Stimulated activated CD4-positive, alpha-beta T cell treated with anti-CD3 and anti-CD28 coated beads, Interleukin-1b, Interleukin-23, amount 100 ng/mL, for 4 hours (primary cell): ENCODE data around the gene ARL17B.
"Not testable (repeated sequence)": the region's sequence is repeated elsewhere in the genome, so short reads cannot be mapped to it uniquely, and the experiment has no call there.

Experiments used
- DNase-seq, 2 donors: peaks; one replicate each; pipeline ENCODE4 v3.0.0-alpha.2; 2020; ENCODE audit warnings: low read depth in 2 of 2

Gene ARL17B

GRCh38 chr17:46361755-46362154 lies at the start of gene ARL17B:
ARL17B (minus strand) TSS chr17:46361766; CDS start chr17:46358397, 3,369 bp downstream.
- peak; percentile 50 to 57 for DNase-seq

- not testable (repeated sequence) for DNase-seq
Measured at GRCh38 chr17:46409864-46410263, 48.3 kb upstream of the ARL17B start.

- not testable (repeated sequence) for DNase-seq
Measured at GRCh38 chr17:46407155-46407554, 45.6 kb upstream of the ARL17B start.

- not testable (repeated sequence) for DNase-seq
Measured at GRCh38 chr17:46401033-46401787, 39.6 kb upstream of the ARL17B start.

- not testable (repeated sequence) for DNase-seq
Measured at GRCh38 chr17:46400543-46400942, 39.0 kb upstream of the ARL17B start.

GRCh38 chr17:46399993-46400392 lies 38.4 kb upstream of the ARL17B start:
- DNase-seq, result not testable (repeated sequence)

GRCh38 chr17:46396292-46396691 lies 34.7 kb upstream of the ARL17B start:
- DNase-seq, result not testable (repeated sequence)

GRCh38 chr17:46393702-46394101 lies 32.1 kb upstream of the ARL17B start:
- DNase-seq, result not testable (repeated sequence)

- DNase-seq, result not testable (repeated sequence)
Measured at GRCh38 chr17:46385491-46385890, 23.9 kb upstream of the ARL17B start.

- DNase-seq, result not testable (repeated sequence)
Measured at GRCh38 chr17:46383118-46383517, 21.6 kb upstream of the ARL17B start.

GRCh38 chr17:46373418-46373817 lies 11.9 kb upstream of the ARL17B start:
- not testable (repeated sequence) for DNase-seq

- not testable (repeated sequence) for DNase-seq
Measured at GRCh38 chr17:46372236-46373229, 11.0 kb upstream of the ARL17B start.

GRCh38 chr17:46367520-46367919 lies 6.0 kb upstream of the ARL17B start:
- not testable (repeated sequence) for DNase-seq

- DNase-seq, result not testable (repeated sequence)
Measured at GRCh38 chr17:46361145-46361735, 326 bp downstream of the ARL17B start.

- not testable (repeated sequence) for DNase-seq
Measured at GRCh38 chr17:46353856-46354255, 7.7 kb downstream of the ARL17B start.

- not testable (repeated sequence) for DNase-seq
Measured at GRCh38 chr17:46349060-46349459, 12.5 kb downstream of the ARL17B start.

GRCh38 chr17:46348345-46348744 lies 13.2 kb downstream of the ARL17B start:
- not testable (repeated sequence) for DNase-seq

GRCh38 chr17:46342131-46342530 lies 19.4 kb downstream of the ARL17B start:
- DNase-seq, result not testable (repeated sequence)

- not testable (repeated sequence) for DNase-seq
Measured at GRCh38 chr17:46341220-46341619, 20.3 kb downstream of the ARL17B start.

GRCh38 chr17:46294831-46295230 lies 66.7 kb downstream of the ARL17B start, which contains the start of gene LRRC37A:
LRRC37A (plus strand) TSS chr17:46295131; CDS start chr17:46295134, 3 bp downstream.
- not testable (repeated sequence) for DNase-seq

- not testable (repeated sequence) for DNase-seq
Measured at GRCh38 chr17:46291618-46292017, 69.9 kb downstream of the ARL17B start.
